Measurements from ENCODE around the gene RASSF5.

The RASSF5 gene, protein sequence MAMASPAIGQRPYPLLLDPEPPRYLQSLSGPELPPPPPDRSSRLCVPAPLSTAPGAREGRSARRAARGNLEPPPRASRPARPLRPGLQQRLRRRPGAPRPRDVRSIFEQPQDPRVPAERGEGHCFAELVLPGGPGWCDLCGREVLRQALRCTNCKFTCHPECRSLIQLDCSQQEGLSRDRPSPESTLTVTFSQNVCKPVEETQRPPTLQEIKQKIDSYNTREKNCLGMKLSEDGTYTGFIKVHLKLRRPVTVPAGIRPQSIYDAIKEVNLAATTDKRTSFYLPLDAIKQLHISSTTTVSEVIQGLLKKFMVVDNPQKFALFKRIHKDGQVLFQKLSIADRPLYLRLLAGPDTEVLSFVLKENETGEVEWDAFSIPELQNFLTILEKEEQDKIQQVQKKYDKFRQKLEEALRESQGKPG

DNA sequence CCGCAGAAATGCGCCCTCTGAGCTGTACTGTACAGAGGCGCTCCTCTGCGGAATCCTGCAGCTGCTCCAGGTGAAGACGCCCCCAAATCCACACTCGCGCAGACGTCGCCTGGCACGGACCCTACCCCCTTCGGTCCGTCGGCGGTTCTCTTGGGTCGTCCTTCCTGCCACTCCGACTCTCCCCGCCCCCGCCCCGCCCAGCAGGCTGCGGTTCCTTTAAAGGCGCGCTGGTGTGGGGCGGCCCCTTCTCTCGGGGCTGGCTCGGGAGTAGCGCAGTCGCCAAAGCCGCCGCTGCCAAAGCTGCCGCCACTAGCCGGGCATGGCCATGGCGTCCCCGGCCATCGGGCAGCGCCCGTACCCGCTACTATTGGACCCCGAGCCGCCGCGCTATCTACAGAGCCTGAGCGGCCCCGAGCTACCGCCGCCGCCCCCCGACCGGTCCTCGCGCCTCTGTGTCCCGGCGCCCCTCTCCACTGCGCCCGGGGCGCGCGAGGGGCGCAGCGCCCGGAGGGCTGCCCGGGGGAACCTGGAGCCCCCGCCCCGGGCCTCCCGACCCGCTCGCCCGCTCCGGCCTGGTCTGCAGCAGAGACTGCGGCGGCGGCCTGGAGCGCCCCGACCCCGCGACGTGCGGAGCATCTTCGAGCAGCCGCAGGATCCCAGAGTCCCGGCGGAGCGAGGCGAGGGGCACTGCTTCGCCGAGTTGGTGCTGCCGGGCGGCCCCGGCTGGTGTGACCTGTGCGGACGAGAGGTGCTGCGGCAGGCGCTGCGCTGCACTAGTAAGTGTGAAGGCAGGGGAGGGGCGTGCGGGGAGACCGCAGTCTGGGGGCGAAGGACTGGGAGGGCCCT, at the start of gene RASSF5:
TSS of gene RASSF5 (plus strand) at position 248 of the 846 bp plus-strand sequence. CDS start at position 320, 72 bp downstream.
- peak; percentile 92 for DNase-seq

DNA sequence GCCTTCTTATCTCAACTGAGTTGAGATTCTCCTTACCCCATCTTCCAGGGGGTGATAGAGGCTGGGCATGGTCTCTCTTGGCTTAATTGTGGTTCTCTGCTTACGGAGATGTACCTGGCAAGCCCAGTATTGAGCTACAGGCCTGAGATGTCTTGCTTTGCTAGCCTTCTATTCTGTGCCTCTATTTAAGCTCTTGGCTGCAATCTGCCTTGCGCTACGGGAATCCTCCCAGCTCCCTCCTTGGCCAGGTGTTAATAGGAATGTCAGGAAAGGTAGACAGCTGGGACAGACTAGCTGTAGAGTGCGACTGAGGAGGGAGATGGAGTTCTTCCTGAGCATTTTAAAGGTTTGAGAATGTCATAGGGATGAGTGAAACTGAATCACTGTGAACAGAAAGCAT, 47.6 kb upstream of the RASSF5 start:
- DNase-seq, result no peak

DNA sequence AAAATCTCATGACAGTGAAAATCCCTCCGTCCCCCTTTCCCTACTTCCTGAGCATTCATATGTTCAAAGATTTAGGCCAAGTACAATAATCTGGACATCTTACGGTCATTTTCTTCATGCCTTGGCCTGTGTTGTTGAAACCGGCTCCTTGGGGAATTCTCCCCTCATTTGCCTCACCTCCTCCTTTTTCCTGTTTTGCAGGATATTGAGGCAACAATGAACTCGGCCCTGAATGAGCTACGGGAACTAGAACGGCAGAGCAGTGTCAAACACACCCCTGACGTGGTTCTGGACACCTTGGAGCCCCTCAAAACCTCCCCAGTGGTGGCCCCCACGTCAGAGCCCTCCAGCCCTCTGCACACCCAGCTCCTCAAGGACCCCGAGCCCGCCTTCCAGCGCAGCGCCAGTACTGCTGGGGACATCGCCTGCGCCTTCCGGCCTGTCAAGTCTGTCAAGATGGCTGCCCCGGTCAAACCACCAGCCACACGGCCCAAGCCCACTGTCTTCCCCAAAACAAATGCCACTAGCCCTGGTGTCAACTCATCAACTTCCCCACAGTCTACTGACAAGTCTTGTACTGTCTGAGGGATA, 46.4 kb upstream of the RASSF5 start:
- no peak for DNase-seq

DNA sequence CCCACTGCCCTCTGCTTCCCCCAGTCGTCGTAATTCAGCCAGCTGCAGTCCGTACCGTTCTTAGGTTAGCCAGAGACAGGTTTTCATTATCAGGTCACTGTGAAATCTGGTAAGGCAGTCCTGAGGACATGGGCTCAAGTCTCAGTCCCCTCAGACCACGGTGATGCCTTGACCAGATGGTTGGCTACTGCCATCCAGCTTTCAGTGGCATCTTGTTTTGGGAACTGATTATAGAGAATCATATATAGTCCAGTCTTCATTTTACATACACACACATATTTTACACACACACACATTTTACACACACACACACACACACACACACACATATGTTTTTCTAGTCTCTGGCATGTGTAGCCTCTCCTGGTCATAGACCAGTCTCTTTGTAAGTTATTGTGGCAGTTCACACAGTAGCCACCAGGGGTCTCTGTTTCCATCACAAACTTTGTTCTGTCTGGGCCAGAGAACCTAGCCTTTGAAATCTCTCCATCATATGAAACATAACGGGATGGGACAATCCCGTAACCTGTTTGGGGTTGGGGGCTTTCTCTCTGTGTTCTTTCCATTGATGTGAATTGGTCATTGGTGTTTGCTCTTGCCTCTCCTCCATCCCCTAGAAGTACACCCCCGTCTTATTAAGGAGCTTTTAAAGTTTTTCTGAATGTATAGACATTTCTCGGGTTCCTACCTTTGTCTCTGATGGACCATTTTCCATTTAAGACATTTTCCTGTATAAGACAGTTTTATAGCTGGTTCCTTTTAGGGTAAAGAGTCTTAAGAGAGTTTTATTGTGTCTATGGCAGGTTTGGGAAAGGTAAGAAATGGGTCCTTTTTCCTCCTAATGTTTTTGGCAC, 45.5 kb upstream of the RASSF5 start:
- DNase-seq, result peak; percentile 83

DNA sequence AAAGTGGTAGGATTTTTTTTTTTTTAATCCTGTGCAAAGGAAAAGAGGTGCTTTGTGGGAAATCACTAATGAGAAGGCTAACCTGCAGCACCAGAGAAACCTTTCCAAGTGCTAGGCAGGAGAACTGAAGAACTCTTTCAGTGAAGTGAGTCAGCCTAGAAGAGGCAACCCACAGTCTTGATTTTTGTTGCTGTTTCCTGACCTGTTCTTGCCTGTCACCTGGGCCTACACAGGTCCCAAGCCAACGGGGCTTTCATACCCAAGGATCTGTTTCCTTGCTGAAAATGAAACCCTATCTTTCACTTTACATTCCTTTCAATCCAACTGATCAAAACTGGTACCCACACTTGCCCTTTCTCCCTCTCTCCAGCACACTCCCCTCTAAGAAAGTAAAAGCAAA, 44.2 kb upstream of the RASSF5 start:
- DNase-seq, result no peak

DNA sequence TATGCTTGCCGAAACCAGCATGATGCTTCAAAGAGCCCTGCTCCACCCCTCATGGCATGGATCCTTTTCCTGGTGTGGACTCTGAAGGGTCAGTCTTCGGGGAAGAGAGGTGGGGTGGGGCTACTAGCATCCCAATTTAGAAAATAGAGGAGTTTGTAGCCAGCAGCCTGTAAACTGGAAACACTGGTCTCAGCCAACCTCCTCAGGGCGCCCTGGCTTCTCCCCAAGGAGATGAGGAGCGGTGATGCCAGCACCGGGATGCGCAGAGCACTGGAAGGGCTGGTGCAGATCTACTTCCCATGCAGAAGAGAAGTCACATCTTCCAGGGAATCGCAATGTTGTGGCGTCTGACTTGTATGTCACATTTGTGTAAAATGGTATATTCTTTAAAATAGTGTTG, 43.4 kb upstream of the RASSF5 start:
- DNase-seq, result no peak

DNA sequence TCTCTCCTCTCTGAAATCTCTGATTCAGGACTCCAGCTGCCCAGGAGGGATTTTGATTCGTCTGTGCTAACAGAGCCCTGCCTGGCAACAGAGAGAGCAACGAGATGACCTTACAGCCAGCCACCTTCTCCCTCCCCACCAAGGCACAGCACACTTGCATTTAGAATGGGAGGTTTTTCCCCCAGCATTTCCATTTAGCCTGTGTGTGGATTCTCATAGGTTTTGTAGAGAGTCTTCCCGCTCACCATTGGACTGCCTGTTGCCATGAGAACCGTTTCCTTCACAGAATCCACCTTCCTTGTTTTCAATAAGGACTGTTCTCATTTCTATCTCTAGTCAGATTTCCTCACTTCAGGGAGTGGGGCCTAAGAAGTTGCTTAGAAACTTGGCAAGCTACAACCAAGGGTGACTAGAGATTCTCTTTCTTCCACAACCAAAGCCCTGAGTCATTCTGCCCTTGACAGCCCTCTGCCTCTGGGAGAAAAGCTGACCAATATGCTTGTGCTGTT, 42.8 kb upstream of the RASSF5 start:
- DNase-seq, result no peak

DNA sequence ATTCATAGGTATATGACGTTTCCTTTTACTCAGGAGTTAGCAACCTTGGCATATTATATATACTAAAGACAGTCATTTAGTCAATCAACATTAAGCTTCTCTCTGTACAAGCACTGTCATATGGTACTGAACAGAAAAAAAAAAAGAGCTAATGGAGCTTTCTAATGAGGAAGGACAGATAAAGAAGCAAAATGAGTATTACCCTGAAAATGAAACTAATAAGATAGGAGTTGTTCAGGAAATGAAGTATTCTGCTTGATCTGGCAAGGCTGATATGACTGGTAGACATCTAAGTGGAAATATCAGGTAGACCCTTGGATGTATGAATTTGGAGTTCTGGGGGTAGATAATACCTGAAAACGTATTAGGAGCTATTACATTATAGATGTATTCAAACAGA, 41.4 kb upstream of the RASSF5 start:
- no peak for DNase-seq

DNA sequence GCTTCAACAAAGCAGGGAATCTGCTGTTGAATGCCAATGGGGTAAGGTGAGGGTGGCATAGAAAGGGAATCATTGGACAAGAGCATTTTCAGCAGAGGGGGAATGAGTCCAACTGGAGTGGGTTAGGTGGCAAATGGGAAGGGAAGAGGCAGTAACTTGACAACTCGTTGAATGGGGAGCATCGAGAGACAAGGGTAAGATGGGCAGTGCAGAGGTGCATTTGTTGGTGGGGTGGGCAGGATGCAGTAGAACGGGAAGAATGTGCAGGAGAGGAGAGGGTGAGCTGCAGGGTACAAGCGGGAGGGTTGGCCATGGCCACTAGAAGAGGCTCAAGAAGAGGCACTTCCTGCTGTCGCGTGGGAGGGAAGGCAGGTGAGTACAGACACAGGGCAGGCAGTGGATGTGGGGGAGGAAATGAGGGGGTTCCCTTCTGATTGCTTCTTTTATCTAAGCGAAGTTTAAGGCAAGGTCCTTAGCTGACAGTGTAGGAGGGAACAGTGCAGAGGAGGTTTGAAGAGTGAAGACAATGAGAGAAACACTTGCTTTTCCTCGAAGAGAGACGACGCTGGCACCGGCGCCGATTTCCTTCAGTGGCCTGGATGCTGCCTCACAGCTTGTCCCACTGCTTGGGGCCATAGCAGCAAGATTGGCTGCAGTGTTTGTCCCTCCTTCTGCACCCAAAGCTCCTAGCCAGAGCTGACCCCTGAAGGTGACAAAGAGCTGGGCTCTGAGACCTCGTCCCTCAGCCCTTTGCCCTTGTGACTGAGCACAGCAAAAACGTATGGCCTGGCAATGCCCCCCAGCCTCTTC, 40.3 kb upstream of the RASSF5 start:
- no peak for DNase-seq

DNA sequence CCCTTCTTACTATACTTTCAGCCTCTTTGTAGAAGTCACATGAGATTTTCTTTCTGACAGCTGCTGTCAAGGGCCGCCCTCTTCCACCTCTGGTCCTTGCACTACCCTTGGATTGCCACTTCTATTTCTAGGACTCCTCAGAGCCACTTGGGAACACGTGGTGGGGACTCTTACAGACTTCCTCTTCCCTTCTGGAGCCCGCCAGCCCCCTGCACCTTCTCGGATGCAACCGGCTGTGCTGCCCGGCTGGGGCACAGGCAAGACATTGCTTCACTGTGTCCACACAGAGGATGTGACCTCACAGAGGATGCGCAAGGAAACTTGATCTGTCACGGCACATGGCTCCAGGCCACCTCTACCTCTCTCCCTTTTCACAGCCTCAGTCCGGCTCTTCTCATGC, 39.4 kb upstream of the RASSF5 start:
- DNase-seq, result no peak

DNA sequence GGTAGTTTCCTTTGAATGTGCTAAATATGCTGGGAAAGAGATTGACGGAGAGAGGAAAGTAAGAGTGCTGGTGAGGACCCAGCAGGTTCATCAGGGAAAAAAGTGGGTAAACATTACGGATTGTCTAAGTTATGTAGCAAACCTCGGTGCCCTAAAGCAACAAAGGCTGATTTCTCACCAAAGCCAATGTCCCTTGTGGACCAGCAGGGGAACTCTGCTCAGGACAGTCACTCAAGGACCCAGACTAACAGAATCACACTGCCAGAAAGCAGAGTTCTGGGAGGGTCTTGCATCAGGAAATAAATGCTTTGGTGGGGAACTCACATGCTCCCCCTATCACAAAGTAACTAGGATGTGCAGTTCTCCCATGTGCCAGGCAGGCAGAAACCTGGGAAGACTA, 38.8 kb upstream of the RASSF5 start:
- DNase-seq, result no peak

DNA sequence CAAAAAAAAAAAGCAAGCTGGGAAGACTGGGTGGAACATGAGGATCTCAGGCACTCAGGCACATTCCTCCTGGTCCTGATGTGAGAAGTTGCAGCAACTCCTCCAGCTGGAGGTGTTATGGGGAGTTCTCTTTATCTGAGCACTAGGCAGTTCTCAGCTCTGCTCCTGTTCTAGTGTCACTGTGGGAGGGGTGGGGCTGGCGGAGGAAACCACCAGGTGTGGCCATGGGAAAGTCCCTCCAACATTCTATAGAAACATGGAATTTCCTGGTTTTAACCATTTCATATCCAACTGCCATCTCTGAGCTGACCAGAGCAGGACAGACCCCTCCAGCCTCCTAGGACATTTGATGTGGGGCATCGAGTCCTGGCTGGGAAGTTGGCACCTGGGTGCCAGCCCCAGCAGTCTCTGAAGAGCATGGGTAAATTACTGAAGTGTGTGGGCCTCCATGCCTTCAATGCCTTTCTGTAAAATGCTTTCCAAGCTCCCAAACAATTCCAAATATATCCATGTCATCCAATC, 37.9 kb upstream of the RASSF5 start:
- no peak for DNase-seq

DNA sequence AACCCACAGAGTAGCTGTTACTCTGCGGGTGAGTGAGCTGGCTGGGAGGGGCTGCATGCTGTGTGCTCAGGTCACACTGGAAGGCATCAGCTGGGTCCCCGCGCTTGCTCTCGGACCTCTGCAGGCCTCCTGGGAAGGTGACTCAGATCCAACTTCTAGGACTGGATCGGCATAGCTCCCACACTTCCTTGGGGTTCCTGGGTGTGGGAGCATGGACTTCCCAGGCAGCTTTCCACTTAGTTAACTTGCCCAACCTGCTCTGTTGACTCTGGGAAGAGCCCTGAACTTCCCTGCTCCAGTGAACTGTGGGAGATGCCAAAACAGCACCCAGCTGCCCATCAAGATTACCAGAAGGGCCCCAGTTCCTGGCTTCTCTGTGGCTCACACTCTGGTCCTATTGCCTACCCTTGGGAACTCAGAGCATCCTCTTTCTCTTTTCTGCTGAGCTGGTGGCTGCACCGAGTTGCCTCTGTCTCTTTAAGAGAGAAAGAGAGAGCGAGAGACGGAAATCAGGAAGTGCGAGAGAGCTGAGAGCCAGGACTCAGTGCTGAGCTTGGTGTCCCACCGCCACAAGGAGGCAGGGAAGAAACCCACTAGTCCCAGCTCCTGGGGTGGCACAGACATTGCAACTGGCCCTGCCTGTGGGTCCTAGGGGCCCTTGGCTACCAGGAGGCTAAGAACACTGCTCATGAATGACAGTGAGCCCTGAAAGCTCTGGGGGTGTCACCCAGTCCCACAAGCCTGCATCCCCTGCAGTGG, 37.2 kb upstream of the RASSF5 start, which contains the start of gene IKBKE:
TSS of gene IKBKE (plus strand) at position 544 of the 759 bp plus-strand sequence. CDS start 2,752 bp downstream, outside the sequence.
- peak; percentile 75 for DNase-seq

DNA sequence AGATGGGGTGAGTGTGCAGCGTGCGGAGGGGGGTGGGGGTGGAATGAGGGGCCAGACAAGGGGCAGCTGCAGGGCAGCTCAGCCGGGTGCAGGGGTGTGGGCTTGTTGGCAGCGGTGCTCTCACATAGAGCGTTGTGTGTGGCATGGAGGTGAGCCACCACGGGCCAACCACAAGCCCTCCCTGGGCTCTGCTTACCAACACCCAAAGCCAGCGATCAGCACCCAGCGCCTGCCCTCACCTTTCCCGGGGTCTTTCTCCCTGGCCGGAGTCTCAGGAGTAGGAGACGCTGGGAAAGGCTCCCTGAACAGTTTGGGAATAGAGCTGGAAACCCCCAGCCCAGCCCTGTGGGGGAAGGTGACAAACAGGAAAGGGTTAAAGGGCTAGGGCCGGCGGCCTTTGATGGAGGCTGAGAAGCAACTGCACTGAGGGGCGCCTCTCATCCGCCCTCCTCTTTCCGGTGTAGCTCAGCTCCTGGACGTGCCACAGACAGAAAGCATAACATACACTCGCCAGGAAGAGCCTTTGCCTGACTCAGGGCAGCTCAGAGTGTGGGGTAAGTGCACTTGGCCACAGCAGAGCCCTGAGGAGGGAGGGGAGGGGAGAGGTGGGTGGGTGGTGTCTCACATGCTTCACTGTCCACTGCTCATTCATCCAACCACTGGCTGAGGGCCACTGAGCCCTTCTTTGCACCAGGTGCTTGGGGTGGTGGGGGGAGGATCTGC, 36.5 kb upstream of the RASSF5 start:
- peak; percentile 78 for DNase-seq

DNA sequence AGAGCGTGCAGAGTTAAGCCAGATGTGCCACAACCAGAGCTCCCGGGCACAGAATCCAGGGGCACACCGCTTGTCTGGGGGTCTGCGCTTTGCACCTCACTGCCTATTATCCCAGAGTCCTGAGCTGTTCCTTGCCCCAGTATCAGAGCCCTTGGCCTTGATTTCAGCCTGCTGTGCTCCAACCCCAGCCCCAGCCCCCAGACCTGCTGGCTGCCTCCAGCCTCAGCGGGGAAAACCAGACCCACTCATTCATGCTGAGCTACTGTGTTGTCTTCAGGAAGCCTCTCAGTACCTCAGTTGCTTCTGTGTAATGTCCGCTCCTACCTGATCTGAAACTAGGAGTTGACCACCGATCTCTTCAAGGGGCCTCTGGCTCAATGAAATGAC, 35.9 kb upstream of the RASSF5 start:
- DNase-seq, result no peak

DNA sequence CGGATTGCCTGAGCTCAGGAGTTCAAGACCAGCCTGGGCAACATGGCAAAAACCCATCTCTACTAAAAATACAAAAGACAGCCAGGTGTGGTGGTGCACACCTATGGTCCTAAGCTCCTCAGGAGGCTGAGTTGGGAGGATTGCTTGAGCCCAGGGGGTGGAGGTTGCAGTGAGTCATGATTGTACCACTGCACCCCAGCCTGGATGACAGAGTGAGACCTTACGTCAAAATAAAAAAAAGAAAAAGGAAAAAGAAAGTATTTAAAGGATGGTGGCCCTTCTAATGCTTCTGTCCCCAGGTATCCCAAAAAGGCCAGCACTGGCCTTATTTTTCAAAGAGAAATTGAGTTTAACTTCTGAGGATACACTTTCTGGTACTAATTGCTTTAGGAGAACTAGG, 35.3 kb upstream of the RASSF5 start:
- no peak for DNase-seq

DNA sequence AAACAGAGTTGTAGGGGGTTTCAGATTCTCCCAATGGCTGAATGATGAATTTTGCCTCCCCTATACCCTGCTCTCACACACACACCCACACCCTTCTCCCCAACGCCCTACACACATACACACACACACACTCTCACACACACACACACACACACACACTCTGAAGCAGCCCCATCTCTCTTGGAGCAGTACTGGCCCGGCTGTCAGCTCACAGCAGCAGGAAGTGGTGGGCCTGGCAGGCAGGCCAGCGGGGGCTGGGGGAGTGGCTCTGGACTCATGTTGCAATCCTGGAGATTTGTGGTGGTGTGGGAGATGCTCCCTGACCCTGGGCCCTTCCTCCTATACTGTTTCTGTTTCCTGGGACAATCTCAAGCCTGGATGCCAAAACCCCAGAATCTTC, 34.9 kb upstream of the RASSF5 start:
- DNase-seq, result peak; percentile 67

DNA sequence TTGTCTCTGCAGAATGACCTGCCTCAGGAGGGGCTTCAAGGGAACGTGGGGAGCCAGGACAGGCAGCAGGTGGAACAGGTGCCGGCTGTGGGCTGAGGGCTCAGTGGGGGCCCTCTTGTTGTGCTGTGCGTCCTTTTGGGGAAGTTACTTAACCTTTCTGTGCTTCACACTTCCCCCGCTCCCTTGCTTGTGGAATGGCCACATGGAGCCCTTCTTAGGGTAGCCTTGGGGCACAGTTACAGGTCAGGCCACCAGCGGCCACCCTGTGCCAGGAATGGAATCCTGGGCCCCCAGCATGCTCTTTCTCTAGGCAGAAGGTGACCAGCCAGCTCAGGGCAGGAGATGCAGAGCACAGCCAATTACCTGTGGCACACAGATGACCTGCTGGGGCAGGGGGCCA, 34.4 kb upstream of the RASSF5 start:
- no peak for DNase-seq

DNA sequence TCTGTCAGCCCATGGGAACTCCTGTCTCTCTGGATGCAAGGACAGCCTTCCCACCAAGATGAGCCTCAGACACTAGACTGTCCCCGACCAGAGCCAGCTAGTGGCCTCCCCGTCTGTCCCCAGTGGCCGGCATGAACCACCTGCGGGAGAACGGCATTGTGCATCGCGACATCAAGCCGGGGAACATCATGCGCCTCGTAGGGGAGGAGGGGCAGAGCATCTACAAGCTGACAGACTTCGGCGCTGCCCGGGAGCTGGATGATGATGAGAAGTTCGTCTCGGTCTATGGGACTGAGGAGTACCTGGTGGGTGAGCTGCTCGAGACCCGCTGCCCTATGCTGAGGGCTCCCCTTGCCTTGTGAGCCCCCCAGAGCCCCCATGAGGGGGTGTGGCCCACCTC, 31.3 kb upstream of the RASSF5 start:
- no peak for DNase-seq

DNA sequence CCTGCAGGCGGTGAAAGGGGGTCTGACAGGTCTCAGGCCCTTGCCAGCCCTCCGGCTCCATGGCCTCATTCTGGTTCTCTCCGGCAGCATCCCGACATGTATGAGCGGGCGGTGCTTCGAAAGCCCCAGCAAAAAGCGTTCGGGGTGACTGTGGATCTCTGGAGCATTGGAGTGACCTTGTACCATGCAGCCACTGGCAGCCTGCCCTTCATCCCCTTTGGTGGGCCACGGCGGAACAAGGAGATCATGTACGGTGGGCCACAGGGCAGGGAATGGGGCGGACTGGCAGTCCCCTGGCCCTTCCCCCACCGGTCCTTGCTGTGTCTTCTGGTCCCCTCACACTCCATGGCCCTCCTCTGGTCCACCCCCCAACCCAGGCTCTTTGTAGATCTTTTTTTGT, 30.7 kb upstream of the RASSF5 start:
- no peak for DNase-seq
